Right lobe of liver (tissue), 4 donors: ENCODE results near the gene FAM174B.

Source experiments
- CTCF ChIP-seq, 4 donors: fragments of 200-600 bp in 3 of 4; fragments of 450-650 bp in 1 of 4; IDR thresholded peaks; one replicate each; pipeline versions ENCODE4 v1.5.1 to v1.8.0; 2016 to 2022; ENCODE audit warnings: antibody characterized with exemption in 4 of 4, mild to moderate bottlenecking in 2 of 4
- POLR2A ChIP-seq: fragments of 450-650 bp; IDR thresholded peaks from one replicate; pipeline ENCODE4 v1.6.1; 2017; ENCODE audit warnings: antibody characterized with exemption, mild to moderate bottlenecking
- donor health status: DM: no; HTN: no; CAD: no.
- donor health status: DM: no; HTN: no; CAD: no.
- donor health status: DM: no; HTN: yes; CAD: no.

DNA sequence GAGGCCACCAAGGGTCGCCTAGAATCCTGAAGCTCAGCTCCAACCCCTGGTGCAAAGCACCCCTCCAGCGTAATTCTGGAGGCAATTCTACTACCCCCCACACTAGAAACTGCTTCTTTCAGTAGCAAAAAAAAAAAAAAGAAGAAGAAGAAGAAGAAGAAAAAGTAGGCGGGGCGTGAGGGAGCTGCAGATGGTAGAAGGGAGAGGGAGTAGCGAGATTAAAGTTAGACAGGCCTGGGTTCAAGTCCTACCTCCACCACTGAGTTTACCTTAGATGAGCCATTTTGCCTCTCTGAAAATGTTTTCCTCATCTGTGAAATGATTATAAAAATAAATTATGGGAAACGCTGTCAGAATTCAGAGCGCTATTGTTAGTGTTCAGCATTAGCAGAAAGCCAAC is 913 bp downstream of the FAM174B start:
- TF ChIP-seq CTCF (IDR thresholded peaks at IDR 0.05) (no peak), POLR2A (no peak)
